ENCODE data around the gene IGDCC3.

Gene IGDCC3

DNA sequence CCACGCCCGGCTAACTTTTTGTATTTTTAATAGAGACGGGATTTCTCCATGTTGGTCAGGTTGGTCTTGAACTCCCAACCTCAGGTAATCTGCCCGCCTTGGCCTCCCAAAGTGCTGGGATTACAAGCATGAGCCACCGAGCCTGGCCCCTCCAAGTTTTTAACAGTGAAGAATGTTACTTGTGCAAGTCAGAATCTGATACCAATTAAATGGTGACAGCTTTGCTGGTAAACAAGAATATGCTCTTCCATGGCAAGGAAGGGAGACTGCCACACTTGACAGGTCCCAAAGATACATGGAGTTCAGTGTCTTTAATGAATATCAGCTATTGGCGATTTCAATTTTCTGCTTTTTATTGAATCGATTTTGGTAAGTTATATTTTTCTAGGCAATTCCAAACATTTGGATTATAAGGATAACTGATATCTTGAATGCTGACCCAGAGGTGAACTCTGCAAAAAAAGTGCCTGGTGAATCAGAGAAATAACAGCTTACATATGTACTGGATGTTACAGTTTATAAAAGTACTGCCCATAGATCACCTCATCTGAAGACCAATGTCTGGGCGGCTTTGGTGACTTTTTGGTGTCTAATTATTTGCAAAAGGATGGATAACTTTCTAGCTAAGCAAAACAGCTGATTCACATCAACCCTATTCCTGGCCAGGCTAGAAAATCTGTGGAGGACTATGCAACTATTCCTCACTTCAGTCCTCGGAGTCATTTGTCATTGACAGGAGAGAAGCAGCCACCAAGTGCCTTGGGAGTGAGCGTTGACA, 92.3 kb downstream of the IGDCC3 start:
- intact Hi-C loops (cut with DNase I) = no loop called here
- no peak for DNase-seq

DNA sequence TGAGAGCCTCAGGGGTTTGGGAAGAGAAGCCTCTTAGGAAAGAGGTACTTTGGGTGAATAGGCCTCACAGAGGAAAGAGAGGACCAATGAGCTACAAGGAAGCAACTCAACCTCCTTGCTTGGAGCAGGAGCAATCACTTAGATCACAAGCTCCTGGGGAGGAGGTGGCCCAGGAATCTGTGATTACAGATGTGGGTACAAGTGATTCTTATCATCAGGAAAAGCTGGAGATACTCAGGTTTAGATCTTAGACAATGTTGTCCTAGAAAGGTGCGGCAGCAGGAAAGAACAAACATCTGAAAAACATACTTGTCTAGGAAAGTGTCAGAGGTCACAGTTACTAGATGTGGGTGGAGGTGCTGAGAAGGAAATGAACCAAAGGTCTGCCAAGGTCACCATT, 99.3 kb downstream of the IGDCC3 start:
- DNase-seq = no peak
- intact Hi-C loops (cut with DNase I) = loop anchor here (10.0 kb wide), 1 partner anchor 84 kb away; no protein-coding TSS in a partner anchor
